PC-9 (cell line): Measurements from ENCODE around the gene ABAT. TPM values are rescaled to one million over a fixed set of nuclear protein-coding genes. Genes with fewer than 3 reads are reported as not detected.

Experiments
- BruUV-seq: library from RNA; stranded (reverse); fragments of 400-500 nt; replicated peaks from 2 replicates; lab custom pipeline; 2021; lab: Mats Ljungman, UMichigan
- CTCF ChIA-PET: fragments of 300-600 bp; sonication (Branson Sonifier 250); formaldehyde crosslinking; loops from one replicate; lab custom pipeline; 2022; ENCODE audit warnings: antibody characterized with exemption; lab: Charles Lee
- POLR2A ChIA-PET: fragments of 300-600 bp; sonication (Branson Sonifier 250); formaldehyde crosslinking; loops from one replicate; lab custom pipeline; 2022; ENCODE audit warnings: antibody characterized with exemption; ENCODE audit not compliant: unreplicated experiment; lab: Charles Lee
- DNase-seq, 2 experiments: peaks; one replicate each; pipeline versions ENCODE4 v3.0.0 to v3.0.0-alpha.2; 2015 to 2022; ENCODE audit warnings: mixed read lengths in 1 of 2
- H2AFZ ChIP-seq: fragments of 200-600 bp; sonication (generic); 2 replicates; pipeline ENCODE4 v1.8.1; 2017; ENCODE audit warnings: antibody characterized with exemption
- H3F3A ChIP-seq: fragments of 200-600 bp; sonication (generic); 2 replicates; pipeline ENCODE4 v1.8.1; 2017; ENCODE audit warnings: antibody characterized with exemption, mild to moderate bottlenecking, low read depth; ENCODE audit not compliant: insufficient read depth
- H3K27ac ChIP-seq: fragments of 200-600 bp; sonication (generic); 2 replicates; pipeline ENCODE4 v1.6.1; 2016; ENCODE audit warnings: mixed run types
- H3K27me3 ChIP-seq: fragments of 200-600 bp; sonication (generic); 2 replicates; pipeline ENCODE4 v1.6.1; 2016; ENCODE audit warnings: low read depth, mixed run types; ENCODE audit not compliant: insufficient read depth
- H3K36me3 ChIP-seq: fragments of 200-600 bp; sonication (generic); 2 replicates; pipeline ENCODE4 v1.6.1; 2016; ENCODE audit warnings: low read depth, mixed run types
- H3K4me1 ChIP-seq: fragments of 200-600 bp; sonication (generic); replicated peaks from 2 replicates; pipeline ENCODE4 v1.6.1; 2016; ENCODE audit warnings: mixed run types; ENCODE audit not compliant: insufficient read depth
- H3K4me2 ChIP-seq: fragments of 200-600 bp; sonication (generic); 2 replicates; pipeline ENCODE4 v1.6.1; 2017; ENCODE audit warnings: mixed run types
- H3K4me3 ChIP-seq: fragments of 200-600 bp; sonication (generic); 2 replicates; pipeline ENCODE4 v1.6.1; 2016; ENCODE audit warnings: mixed run types
- H3K79me2 ChIP-seq: fragments of 200-600 bp; sonication (generic); 2 replicates; pipeline ENCODE4 v1.6.1; 2017; ENCODE audit warnings: low read depth, mixed run types
- H3K9me2 ChIP-seq: fragments of 200-600 bp; sonication (generic); 2 replicates; pipeline ENCODE4 v1.8.1; 2017; ENCODE audit warnings: mild to moderate bottlenecking; ENCODE audit not compliant: insufficient read depth
- H3K9me3 ChIP-seq: fragments of 200-600 bp; sonication (generic); 2 replicates; pipeline ENCODE4 v1.8.1; 2016; ENCODE audit warnings: low read depth; ENCODE audit not compliant: insufficient read depth
- H4K20me1 ChIP-seq: fragments of 200-600 bp; sonication (generic); 2 replicates; pipeline ENCODE4 v1.8.1; 2017; ENCODE audit not compliant: insufficient read depth
- CTCF ChIP-seq: fragments of 200-600 bp; sonication (generic); conservative IDR thresholded peaks from 2 replicates; pipeline ENCODE4 v1.6.1; 2017; ENCODE audit warnings: mixed run types, antibody characterized with exemption, mild to moderate bottlenecking, moderate library complexity
- EZH2 ChIP-seq: fragments of 200-600 bp; sonication (generic); IDR thresholded peaks from 2 replicates; pipeline ENCODE4 v1.8.0; 2017; ENCODE audit warnings: antibody characterized with exemption, low read depth
- intact Hi-C: fragments of 100-400 bp; cut with micrococcal nuclease; formaldehyde crosslinking; loops from one replicate; pipeline ENCODE4 v1.10.0; 2022; ENCODE audit not compliant: unreplicated experiment
- total RNA-seq: library from RNA; stranded (reverse); gene quantifications from 2 replicates; pipeline ENCODE4 v1.2.3, GENCODE V29; 2021

The ABAT gene
- total RNA-seq, 1 experiment from 2014 or later, result 12.9 TPM

- Histone ChIP-seq H3K9me2 (no peaks in the 10 kb centered on the region), H3K27ac (no peak overlapping the region), H3K36me3 (no peaks in the 10 kb centered on the region), H3K4me2 (no peak overlapping the region), H3F3A (no peaks in the 10 kb centered on the region), H3K4me1 (no peaks in the 10 kb centered on the region), H3K79me2 (no peaks in the 10 kb centered on the region), H3K9me3 (no peaks in the 10 kb centered on the region), H3K4me3 (no peak overlapping the region), H3K27me3 (no peaks in the 10 kb centered on the region), H4K20me1 (no peaks in the 10 kb centered on the region), H2AFZ (no peak overlapping the region)
- TF ChIP-seq EZH2 (no peak), CTCF (no peak)
- POLR2A ChIA-PET, result no interaction called here
- intact Hi-C loops, result no loop called here
- CTCF ChIA-PET, result no interaction called here
- no peak for DNase-seq
- BruUV-seq, result no TSS peak
Measured at GRCh38 chr16:8736123-8736668, 61.8 kb downstream of the ABAT start.

GRCh38 chr16:8739151-8739550, 64.7 kb downstream of the ABAT start:
- intact Hi-C loops, result no loop called here
- Histone ChIP-seq H3K79me2 (no peaks in the 10 kb centered on the region), H3K9me3 (no peaks in the 10 kb centered on the region), H3K27me3 (no peaks in the 10 kb centered on the region), H2AFZ (no peak overlapping the region), H3K36me3 (no peaks in the 10 kb centered on the region), H3K27ac (no peak overlapping the region), H3F3A (no peaks in the 10 kb centered on the region), H3K4me3 (no peak overlapping the region), H3K4me1 (no peaks in the 10 kb centered on the region), H3K4me2 (no peak overlapping the region), H4K20me1 (no peaks in the 10 kb centered on the region), H3K9me2 (no peaks in the 10 kb centered on the region)
- TF ChIP-seq CTCF, result no peak
- no peak for TF ChIP-seq EZH2
- no TSS peak for BruUV-seq
- ChIA-PET POLR2A (no interaction called here), CTCF (no interaction called here)
- DNase-seq, result no peak

- Histone ChIP-seq H3K4me1 (no peaks in the 10 kb centered on the region), H3K9me3 (no peaks in the 10 kb centered on the region), H3K27me3 (no peaks in the 10 kb centered on the region), H3K79me2 (no peaks in the 10 kb centered on the region), H3K27ac (no peak overlapping the region), H2AFZ (no peak overlapping the region), H3K4me2 (no peak overlapping the region), H3K36me3 (no peaks in the 10 kb centered on the region), H4K20me1 (no peaks in the 10 kb centered on the region), H3F3A (no peaks in the 10 kb centered on the region), H3K4me3 (no peak overlapping the region), H3K9me2 (no peaks in the 10 kb centered on the region)
- ChIA-PET CTCF (no interaction called here), POLR2A (no interaction called here)
- intact Hi-C loops, result no loop called here
- no peak for DNase-seq
- BruUV-seq, result no TSS peak
- TF ChIP-seq CTCF (no peak), EZH2 (no peak)
Measured at GRCh38 chr16:8739989-8740704, 65.7 kb downstream of the ABAT start.
